ENCODE measurements around the gene THY1.

- TF ChIP-seq, protein P1, sequence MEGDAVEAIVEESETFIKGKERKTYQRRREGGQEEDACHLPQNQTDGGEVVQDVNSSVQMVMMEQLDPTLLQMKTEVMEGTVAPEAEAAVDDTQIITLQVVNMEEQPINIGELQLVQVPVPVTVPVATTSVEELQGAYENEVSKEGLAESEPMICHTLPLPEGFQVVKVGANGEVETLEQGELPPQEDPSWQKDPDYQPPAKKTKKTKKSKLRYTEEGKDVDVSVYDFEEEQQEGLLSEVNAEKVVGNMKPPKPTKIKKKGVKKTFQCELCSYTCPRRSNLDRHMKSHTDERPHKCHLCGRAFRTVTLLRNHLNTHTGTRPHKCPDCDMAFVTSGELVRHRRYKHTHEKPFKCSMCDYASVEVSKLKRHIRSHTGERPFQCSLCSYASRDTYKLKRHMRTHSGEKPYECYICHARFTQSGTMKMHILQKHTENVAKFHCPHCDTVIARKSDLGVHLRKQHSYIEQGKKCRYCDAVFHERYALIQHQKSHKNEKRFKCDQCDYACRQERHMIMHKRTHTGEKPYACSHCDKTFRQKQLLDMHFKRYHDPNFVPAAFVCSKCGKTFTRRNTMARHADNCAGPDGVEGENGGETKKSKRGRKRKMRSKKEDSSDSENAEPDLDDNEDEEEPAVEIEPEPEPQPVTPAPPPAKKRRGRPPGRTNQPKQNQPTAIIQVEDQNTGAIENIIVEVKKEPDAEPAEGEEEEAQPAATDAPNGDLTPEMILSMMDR (IDR thresholded peaks at IDR 0.05; ENCODE audit: low read depth, low read length, poor library complexity, severe bottlenecking), result no peak
- TF ChIP-seq EZH2phosphoT487 (IDR thresholded peaks at IDR 0.05; ENCODE audit: borderline replicate concordance, low read length), result no peak
These were observed 34.9 kb downstream of the THY1 start for GRCh38 chr11:119388103-119388502.

Data from DOHH2 (cell line).